Smooth muscle cell (in vitro differentiated cells): ENCODE measurements around the gene TSSC4. TPM values are rescaled to one million over a fixed set of nuclear protein-coding genes. Genes with fewer than 3 reads are reported as not detected.

ENCODE experiments used
- DNase-seq: peaks from one replicate; lab custom pipeline; 2025; ENCODE audit not compliant: unreplicated experiment; lab: John Stamatoyannopoulos, UW
- H2AFZ ChIP-seq: fragments of 200-600 bp; sonication (generic); 2 replicates; pipeline ENCODE4 v1.6.0; 2016; ENCODE audit warnings: antibody characterized with exemption, low read depth, mild to moderate bottlenecking
- H3F3A ChIP-seq: fragments of 200-600 bp; sonication (generic); 2 replicates; pipeline ENCODE4 v1.6.0; 2017; ENCODE audit warnings: antibody characterized with exemption, low read depth
- H3K27ac ChIP-seq: fragments of 200-600 bp; sonication (generic); 2 replicates; pipeline ENCODE4 v1.5.1; 2016; ENCODE audit warnings: low read depth, mild to moderate bottlenecking
- H3K27me3 ChIP-seq: fragments of 200-600 bp; sonication (generic); 2 replicates; pipeline ENCODE4 v1.6.1; 2016; ENCODE audit warnings: low read depth, mild to moderate bottlenecking
- H3K36me3 ChIP-seq: fragments of 200-600 bp; sonication (generic); 2 replicates; pipeline ENCODE4 v1.5.1; 2016; ENCODE audit warnings: low read depth
- H3K4me1 ChIP-seq: fragments of 200-600 bp; sonication (generic); 2 replicates; pipeline ENCODE4 v1.5.1; 2016; ENCODE audit warnings: low read depth
- H3K4me2 ChIP-seq: fragments of 200-600 bp; sonication (generic); 2 replicates; pipeline ENCODE4 v1.6.0; 2016; ENCODE audit warnings: mild to moderate bottlenecking
- H3K4me3 ChIP-seq: fragments of 200-600 bp; sonication (generic); 2 replicates; pipeline ENCODE4 v1.5.1; 2016; ENCODE audit warnings: mild to moderate bottlenecking
- H3K79me2 ChIP-seq: fragments of 200-600 bp; sonication (generic); 2 replicates; pipeline ENCODE4 v1.6.0; 2016; ENCODE audit warnings: low read depth, mild to moderate bottlenecking
- H3K9ac ChIP-seq: fragments of 200-600 bp; sonication (generic); 2 replicates; pipeline ENCODE4 v1.6.0; 2016; ENCODE audit warnings: low read depth
- H3K9me3 ChIP-seq: fragments of 200-600 bp; sonication (generic); replicated peaks from 2 replicates; pipeline ENCODE4 v1.5.1; 2016; ENCODE audit warnings: low read depth
- H4K20me1 ChIP-seq: fragments of 200-600 bp; sonication (generic); 2 replicates; pipeline ENCODE4 v1.6.0; 2016; ENCODE audit warnings: low read depth
- CTCF ChIP-seq: fragments of 200-600 bp; sonication (generic); IDR thresholded peaks from 2 replicates; pipeline ENCODE4 v1.5.1; 2017; ENCODE audit warnings: borderline replicate concordance, mild to moderate bottlenecking, antibody characterized with exemption; ENCODE audit not compliant: insufficient read depth, poor library complexity, severe bottlenecking
- WGBS: methylation state at CpG from one replicate; pipeline ENCODE4 v1.1.7; 2016; ENCODE audit warnings: low lambda C conversion rate; 5-methylcytosine and 5-hydroxymethylcytosine counted together
- polyA plus RNA-seq: library from polyadenylated mRNA; unstranded; fragments of >200 nt; fragmentation: Nextera tagmentation; extraction: Ambion mirVana; gene quantifications from 2 replicates; pipeline ENCODE4 v1.2.1, GENCODE V29; 2016
- total RNA-seq: library from RNA; depleted of rRNA; stranded (reverse); fragments of >200 nt; gene quantifications from 2 replicates; pipeline ENCODE4 v1.2.3, GENCODE V29; 2014

TSSC4 gene
- total and polyA plus RNA-seq, 2 experiments from 2014 or later = 32.5 to 82.3 TPM

DNA sequence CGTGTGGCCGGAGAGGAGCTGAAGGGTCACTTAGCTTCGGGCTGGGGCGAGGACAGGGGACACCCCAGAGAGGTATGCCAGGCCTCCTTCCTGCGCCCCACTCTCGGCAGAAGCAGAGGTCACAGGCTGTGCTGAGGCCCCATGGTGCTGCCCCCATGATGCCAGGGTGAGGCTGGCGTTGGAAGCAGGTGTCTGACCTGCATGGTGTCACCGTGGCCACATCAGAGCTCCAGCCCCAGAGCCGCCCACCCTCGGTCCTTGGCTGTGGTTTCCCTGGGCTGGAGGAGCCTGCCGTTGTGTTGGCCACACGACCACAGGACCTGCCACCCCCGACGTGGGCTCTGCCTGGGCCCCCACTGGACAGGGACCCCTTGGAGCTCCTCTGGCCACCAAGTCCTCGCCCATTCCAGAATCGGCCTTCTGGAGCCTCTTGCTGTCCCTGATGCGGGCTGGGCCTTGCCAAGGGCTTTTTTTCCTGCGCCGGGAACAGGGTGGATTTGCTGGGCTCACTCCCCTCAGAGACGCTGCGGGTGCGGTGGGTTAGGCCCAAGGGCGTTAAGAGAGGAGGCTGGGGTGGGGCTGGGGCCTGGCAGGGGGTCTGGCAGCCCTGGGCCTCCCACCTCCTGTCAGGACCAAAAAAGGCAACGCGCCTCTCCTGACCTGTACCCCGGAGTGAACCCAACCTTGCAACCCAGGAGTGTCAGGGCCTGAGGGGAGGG, 8.2 kb upstream of the TSSC4 start:
- no peak for DNase-seq
- no peaks in the 10 kb centered on the region for H3K9me3 ChIP-seq
- no peak overlapping the region for H3K27ac ChIP-seq
- H3K79me2 ChIP-seq = peaks cover 41% of the 10 kb centered on the region
- peaks cover 5% of the 10 kb centered on the region for H3F3A ChIP-seq
- no peak overlapping the region for H3K9ac ChIP-seq
- H4K20me1 ChIP-seq = peaks cover 74% of the 10 kb centered on the region
- no peaks in the 10 kb centered on the region for H3K27me3 ChIP-seq
- 96% methylated on average over 25 of the region's 26 CpGs for WGBS
- no peak overlapping the region for H3K4me3 ChIP-seq
- H2AFZ ChIP-seq = no peak overlapping the region
- H3K4me1 ChIP-seq = no peaks in the 10 kb centered on the region
- TF ChIP-seq CTCF = no peak
- H3K4me2 ChIP-seq = no peak overlapping the region
- no peaks in the 10 kb centered on the region for H3K36me3 ChIP-seq

DNA sequence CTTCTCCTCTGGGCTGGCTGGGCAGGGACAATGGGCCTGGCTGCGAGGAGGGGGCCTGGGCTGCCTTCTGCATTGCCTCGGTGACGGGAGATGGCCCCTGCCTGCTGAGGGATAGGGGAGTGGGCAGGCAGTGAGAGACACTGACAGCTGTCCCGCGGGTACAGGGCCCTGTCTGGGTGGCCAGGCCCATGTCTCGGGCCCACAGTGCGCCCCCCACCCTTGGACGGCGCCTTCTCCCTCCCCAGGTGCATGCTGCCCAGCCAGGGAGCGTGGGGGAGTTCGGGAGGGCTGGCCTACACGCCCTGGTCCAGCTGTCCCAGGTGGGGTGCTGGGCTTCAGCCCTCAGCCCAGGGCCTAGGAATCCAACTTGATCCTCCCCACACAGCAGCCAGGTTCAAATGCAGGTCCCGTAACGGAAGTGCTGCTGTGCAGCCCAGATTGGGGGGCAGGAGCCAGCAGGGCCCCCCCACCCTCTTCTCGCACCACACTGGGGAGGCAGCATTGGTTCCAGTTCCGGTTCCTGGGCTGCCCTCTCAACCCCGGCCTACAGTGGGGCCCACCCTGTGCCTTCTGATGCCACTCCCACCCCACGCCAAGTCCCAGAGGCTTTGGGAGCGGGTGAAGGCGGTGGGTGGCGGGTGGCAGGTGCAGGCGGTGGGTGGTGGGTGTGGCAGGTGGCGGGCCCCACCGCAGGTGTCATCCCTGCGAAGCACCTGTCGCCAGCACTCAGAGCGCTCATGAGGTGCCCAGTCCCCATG, 7.3 kb upstream of the TSSC4 start:
- H4K20me1 ChIP-seq = peaks cover 65% of the 10 kb centered on the region
- TF ChIP-seq CTCF = no peak
- no peak for DNase-seq
- WGBS = 96% methylated on average over 21 of the region's 27 CpGs
- no peak overlapping the region for H3K4me3 ChIP-seq
- no peak overlapping the region for H2AFZ ChIP-seq
- no peak overlapping the region for H3K4me2 ChIP-seq
- no peak overlapping the region for H3K27ac ChIP-seq
- peaks cover 10% of the 10 kb centered on the region for H3F3A ChIP-seq
- no peak overlapping the region for H3K9ac ChIP-seq
- H3K36me3 ChIP-seq = no peaks in the 10 kb centered on the region
- H3K27me3 ChIP-seq = no peaks in the 10 kb centered on the region
- peaks cover 32% of the 10 kb centered on the region for H3K79me2 ChIP-seq
- no peaks in the 10 kb centered on the region for H3K4me1 ChIP-seq
- no peaks in the 10 kb centered on the region for H3K9me3 ChIP-seq

GRCh38 chr11:2393941-2394817, 6.4 kb upstream of the TSSC4 start:
- H3K36me3 ChIP-seq = no peaks in the 10 kb centered on the region
- H3K9ac ChIP-seq = no peak overlapping the region
- H3K79me2 ChIP-seq = peaks cover 23% of the 10 kb centered on the region
- peaks cover 56% of the 10 kb centered on the region for H4K20me1 ChIP-seq
- no peak for TF ChIP-seq CTCF
- peaks cover 1% of the 10 kb centered on the region for H3K4me1 ChIP-seq
- H3F3A ChIP-seq = peaks cover 14% of the 10 kb centered on the region
- no peak overlapping the region for H3K4me3 ChIP-seq
- WGBS = 95% methylated on average over 26 of the region's 34 CpGs
- H3K27me3 ChIP-seq = no peaks in the 10 kb centered on the region
- no peak for DNase-seq
- H3K4me2 ChIP-seq = no peak overlapping the region
- H3K9me3 ChIP-seq = no peaks in the 10 kb centered on the region
- no peak overlapping the region for H2AFZ ChIP-seq
- no peak overlapping the region for H3K27ac ChIP-seq
